Lower leg skin (tissue), 4 donors: ENCODE data around the gene ZNF654. TPM values are rescaled to one million over a fixed set of nuclear protein-coding genes. Genes with fewer than 3 reads are reported as not detected.

Experiments
- DNase-seq, 2 donors: peaks; one replicate each; pipeline ENCODE4 v3.0.0-alpha.2; 2019; ENCODE audit warnings: low spot score in 2 of 2
- H3K4me3 ChIP-seq: fragments of 200-600 bp; sonication (generic); 2 replicates; pipeline ENCODE4 v1.5.1; 2017; ENCODE audit warnings: mild to moderate bottlenecking, low read depth; ENCODE audit not compliant: poor library complexity, severe bottlenecking
- POLR2A ChIP-seq, 2 donors: fragments of 450-650 bp; IDR thresholded peaks; one replicate each; pipeline ENCODE4 v1.6.1; 2016 to 2017; ENCODE audit warnings: antibody characterized with exemption in 2 of 2, mild to moderate bottlenecking in 1 of 2, moderate library complexity in 1 of 2
- WGBS, 2 donors: methylation state at CpG; one replicate each; pipeline ENCODE4 v1.1.5; 2018; 5-methylcytosine and 5-hydroxymethylcytosine counted together
- intact Hi-C: fragments of 100-400 bp; cut with DNase I; formaldehyde crosslinking; loops from one replicate; pipeline ENCODE4 v1.15.0; 2023; ENCODE audit warnings: low total_unique reads
- total RNA-seq, 4 donors: library from RNA; depleted of rRNA; stranded (reverse); fragments of >200 nt; gene quantifications; one replicate each; pipeline ENCODE4 v1.1.0, GENCODE V29; 2016
- TF ChIP-seq, protein P1 (sequence below), 3 donors: fragments of 450-650 bp; IDR thresholded peaks; one replicate each; pipeline ENCODE4 v1.5.1; 2016; ENCODE audit warnings: antibody characterized with exemption in 3 of 3, mild to moderate bottlenecking in 3 of 3, moderate library complexity in 2 of 3

ZNF654 gene
- total RNA-seq, 4 donors from 2014 or later: 12.1 to 19.4 (median 16.3) TPM

DNA sequence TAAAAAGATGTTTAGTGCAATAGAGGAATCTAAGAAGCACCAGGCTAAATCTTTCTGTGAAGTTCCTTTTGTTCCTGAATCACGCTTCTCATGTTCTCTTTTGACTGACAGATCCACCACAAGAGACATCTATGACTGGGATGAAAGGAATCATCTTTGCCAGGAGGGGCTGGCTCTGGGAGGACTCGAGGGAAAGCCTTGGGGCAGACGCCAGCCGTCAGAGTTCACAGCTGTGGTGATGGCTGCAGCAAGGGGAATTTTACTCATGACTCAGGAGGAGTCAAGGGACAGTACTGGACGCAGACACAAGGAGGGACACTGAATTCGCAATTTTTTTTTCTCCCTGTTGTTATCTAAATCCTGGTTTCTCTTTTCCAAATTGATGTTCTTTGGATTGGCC is 129.4 kb downstream of the ZNF654 start:
- DNase-seq: no peak
- intact Hi-C loops: no loop called here
- WGBS, 2 donors: 53 to 69% methylated on average over 6 of the region's 6 CpGs
- TF ChIP-seq POLR2A (IDR thresholded peaks at IDR 0.05): no peak
- TF ChIP-seq, protein P1, sequence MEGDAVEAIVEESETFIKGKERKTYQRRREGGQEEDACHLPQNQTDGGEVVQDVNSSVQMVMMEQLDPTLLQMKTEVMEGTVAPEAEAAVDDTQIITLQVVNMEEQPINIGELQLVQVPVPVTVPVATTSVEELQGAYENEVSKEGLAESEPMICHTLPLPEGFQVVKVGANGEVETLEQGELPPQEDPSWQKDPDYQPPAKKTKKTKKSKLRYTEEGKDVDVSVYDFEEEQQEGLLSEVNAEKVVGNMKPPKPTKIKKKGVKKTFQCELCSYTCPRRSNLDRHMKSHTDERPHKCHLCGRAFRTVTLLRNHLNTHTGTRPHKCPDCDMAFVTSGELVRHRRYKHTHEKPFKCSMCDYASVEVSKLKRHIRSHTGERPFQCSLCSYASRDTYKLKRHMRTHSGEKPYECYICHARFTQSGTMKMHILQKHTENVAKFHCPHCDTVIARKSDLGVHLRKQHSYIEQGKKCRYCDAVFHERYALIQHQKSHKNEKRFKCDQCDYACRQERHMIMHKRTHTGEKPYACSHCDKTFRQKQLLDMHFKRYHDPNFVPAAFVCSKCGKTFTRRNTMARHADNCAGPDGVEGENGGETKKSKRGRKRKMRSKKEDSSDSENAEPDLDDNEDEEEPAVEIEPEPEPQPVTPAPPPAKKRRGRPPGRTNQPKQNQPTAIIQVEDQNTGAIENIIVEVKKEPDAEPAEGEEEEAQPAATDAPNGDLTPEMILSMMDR (IDR thresholded peaks at IDR 0.05): no peak
- no peak overlapping the region for H3K4me3 ChIP-seq

DNA sequence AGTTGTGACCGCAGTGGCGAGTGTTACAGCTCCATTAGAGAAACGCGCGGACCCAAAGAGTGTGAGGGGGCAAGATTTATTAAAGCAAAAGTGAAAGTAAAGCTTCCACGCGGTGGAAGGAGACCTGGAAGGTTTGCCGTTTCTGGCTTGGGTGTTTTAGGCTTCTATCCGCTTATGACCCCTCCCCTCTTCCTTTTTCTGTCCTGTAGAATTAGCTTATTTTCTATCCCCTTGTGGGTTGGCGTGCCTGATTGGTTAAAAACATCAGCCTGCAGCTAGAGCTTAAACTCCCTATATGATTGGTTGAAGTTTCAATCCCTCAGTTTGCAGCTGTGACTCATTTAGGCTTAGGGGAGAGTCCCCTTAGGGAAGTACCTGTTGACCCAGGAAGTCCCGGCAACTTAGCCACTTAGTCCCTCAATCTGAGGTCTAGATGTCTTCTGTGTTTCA is 130.3 kb downstream of the ZNF654 start:
- WGBS, 2 donors: 92% methylated on average over 11 of the region's 11 CpGs
- H3K4me3 ChIP-seq: no peak overlapping the region
- DNase-seq: no peak
- TF ChIP-seq, protein P1 (IDR thresholded peaks at IDR 0.05): no peak
- TF ChIP-seq POLR2A (IDR thresholded peaks at IDR 0.05): no peak
- intact Hi-C loops: no loop called here

DNA sequence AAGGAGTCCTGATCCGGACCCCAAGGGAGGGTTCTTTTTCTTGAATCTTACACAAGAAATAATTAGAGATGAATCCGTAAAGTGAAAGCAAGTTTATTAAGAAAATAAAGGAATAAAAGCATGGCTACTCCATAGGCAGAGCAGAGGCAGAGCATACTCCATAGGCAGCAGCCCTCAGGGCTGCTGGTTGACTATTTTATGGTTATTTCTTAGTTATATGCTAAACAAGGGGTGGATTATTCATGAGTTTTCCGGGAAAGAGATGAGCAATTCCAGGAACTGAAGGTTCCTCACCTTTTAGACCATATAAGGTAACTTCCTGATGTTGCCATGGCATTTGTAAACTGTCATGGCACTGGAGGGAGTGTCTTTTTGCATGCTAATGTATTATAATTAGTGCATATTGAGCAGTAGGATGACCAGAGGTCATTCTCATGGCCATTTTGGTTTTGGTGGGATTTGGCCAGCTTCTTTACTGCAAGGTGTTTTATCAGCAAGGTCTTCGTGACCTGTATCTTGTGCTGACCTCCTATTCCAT is 132.9 kb downstream of the ZNF654 start:
- TF ChIP-seq POLR2A (IDR thresholded peaks at IDR 0.05): no peak
- TF ChIP-seq, protein P1 (IDR thresholded peaks at IDR 0.05): no peak
- DNase-seq: no peak
- H3K4me3 ChIP-seq: no peak overlapping the region
- 69 to 79% methylated on average over 4 of the region's 4 CpGs for WGBS, 2 donors
- intact Hi-C loops: no loop called here

DNA sequence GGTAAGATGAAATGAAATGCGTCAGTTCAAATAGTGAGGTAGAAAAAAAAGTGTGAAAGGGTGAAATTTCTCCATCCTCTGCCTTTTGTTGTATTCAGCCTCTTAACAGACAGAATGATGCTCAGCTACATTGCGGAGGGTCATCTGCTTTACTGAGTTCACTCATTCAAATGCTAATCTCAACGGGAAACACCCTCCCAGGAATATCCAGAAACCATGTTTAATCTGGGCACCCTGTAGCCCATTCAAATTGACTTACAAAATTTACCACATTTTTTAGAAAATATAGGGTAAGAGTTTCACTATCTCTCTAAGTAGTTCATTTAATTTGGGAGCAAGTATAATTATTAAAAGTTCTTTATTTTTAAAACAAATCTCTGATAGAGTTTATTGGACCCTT is 133.6 kb downstream of the ZNF654 start:
- no peak for DNase-seq
- no peak overlapping the region for H3K4me3 ChIP-seq
- intact Hi-C loops: no loop called here
- no peak for TF ChIP-seq POLR2A (IDR thresholded peaks at IDR 0.05)
- TF ChIP-seq, protein P1 (IDR thresholded peaks at IDR 0.05): no peak
- 54 to 60% methylated on average over 3 of the region's 3 CpGs for WGBS, 2 donors

Other genes with a start within 250 kb of the ZNF654 start
- 10 to 100 TPM; 28.6 to 39.9 (median 34.9) TPM for gene CGGBP1, start 250 bp upstream of the ZNF654 start, total RNA-seq
- gene C3orf38, start 90.7 kb downstream of the ZNF654 start, total RNA-seq: 10 to 100 TPM; 14.0 to 19.9 (median 18.3) TPM